NT2/D1 (cell line): ENCODE data around the gene DIPK1C.

Experiments
- YY1 ChIP-seq: IDR thresholded peaks from 2 replicates; pipeline ENCODE4 v1.6.1; 2011; ENCODE audit not compliant: insufficient read length, insufficient read depth
- ZNF274 ChIP-seq: IDR thresholded peaks from 2 replicates; pipeline ENCODE4 v1.6.1; 2011; ENCODE audit warnings: mild to moderate bottlenecking, low read depth, low read length

DNA sequence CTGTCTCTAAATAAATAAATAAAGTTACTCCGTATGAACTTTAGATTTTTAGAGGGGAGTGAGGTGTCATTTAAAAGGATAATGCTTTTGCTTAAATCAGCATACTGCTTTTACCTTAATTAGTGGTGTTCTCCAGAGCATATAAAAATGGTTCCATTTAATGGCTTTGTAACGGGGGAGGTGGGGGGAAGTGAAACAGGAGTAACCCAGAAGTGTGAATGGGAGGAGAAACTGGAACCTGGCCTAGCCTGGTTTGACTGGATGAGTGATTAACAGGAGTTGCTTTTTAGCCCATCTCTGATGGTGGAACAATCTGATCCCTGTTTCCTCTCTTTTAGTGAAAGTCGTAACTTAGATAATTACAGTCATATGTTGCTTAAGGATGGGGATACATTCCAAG is 40.7 kb upstream of the DIPK1C start:
- no peak for TF ChIP-seq ZNF274
- TF ChIP-seq YY1, result no peak
